Ascending aorta (tissue), 2 donors: ENCODE measurements around the gene PITPNC1. TPM values are rescaled to one million over a fixed set of nuclear protein-coding genes. Genes with fewer than 3 reads are reported as not detected.

ENCODE experiments used
- DNase-seq, 2 donors: peaks; one replicate each; pipeline ENCODE4 v3.0.0-alpha.2; 2019; ENCODE audit warnings: low spot score in 2 of 2
- H3K27ac ChIP-seq, 2 donors: fragments of 200-600 bp; sonication (generic); one replicate each; pipeline ENCODE4 v1.5.1; 2016 to 2017; ENCODE audit warnings: mild to moderate bottlenecking in 1 of 2
- H3K27me3 ChIP-seq: fragments of 200-600 bp; sonication (generic); one replicate; pipeline ENCODE4 v1.5.1; 2017
- H3K36me3 ChIP-seq, 2 donors: fragments of 200-600 bp; sonication (generic); one replicate each; pipeline ENCODE4 v1.5.1; 2016
- H3K4me1 ChIP-seq, 2 donors: fragments of 200-600 bp; sonication (generic); one replicate each; pipeline ENCODE4 v1.5.1; 2016 to 2017; ENCODE audit warnings: mild to moderate bottlenecking in 1 of 2
- H3K4me3 ChIP-seq, 2 donors: fragments of 200-600 bp; sonication (generic); one replicate each; pipeline ENCODE4 v1.5.1; 2016 to 2017; ENCODE audit warnings: mild to moderate bottlenecking in 1 of 2
- H3K9me3 ChIP-seq, 2 donors: fragments of 200-600 bp; sonication (generic); one replicate each; pipeline ENCODE4 v1.5.1; 2016
- intact Hi-C: fragments of 100-400 bp; cut with DNase I; formaldehyde crosslinking; loops from one replicate; pipeline ENCODE4 v1.15.1; 2023
- total RNA-seq: library from RNA; depleted of rRNA; stranded (reverse); fragments of >200 nt; gene quantifications from one replicate; pipeline ENCODE4 v1.1.0, GENCODE V29; 2016
- TF ChIP-seq, protein P1 (sequence below), 3 experiments: fragments of 200-600 bp in 2 of 3; fragments of 450-650 bp in 1 of 3; sonication (generic) in 2 of 3; IDR thresholded peaks; one replicate each; pipeline ENCODE4 v1.5.1; 2016 to 2019; ENCODE audit warnings: antibody characterized with exemption in 3 of 3, mild to moderate bottlenecking in 1 of 3, moderate library complexity in 1 of 3

PITPNC1 gene
- total RNA-seq, 1 donor from 2014 or later: 10.9 TPM

DNA sequence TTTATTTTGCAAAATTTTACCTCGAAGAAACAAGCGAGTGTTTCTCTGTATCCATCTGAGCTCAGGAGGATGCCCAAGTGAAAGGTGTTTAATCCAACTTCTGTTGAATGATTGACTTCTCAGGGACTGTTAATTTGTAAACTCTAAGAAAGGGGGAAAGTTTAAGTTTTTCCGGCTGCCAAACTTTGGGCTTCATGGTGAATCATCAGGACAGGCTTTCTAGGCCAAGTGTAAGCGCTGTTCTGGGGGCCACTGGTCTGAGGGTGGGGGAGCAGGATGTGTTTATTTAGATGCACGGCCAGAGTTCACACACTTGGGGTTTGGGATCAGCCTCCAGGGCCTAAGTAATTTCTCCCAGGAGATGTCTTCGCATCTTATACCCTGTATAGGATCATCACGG lies 110.4 kb downstream of the PITPNC1 start:
- H3K4me3 ChIP-seq: no peak overlapping the region
- intact Hi-C loops: no loop called here
- TF ChIP-seq, protein P1, sequence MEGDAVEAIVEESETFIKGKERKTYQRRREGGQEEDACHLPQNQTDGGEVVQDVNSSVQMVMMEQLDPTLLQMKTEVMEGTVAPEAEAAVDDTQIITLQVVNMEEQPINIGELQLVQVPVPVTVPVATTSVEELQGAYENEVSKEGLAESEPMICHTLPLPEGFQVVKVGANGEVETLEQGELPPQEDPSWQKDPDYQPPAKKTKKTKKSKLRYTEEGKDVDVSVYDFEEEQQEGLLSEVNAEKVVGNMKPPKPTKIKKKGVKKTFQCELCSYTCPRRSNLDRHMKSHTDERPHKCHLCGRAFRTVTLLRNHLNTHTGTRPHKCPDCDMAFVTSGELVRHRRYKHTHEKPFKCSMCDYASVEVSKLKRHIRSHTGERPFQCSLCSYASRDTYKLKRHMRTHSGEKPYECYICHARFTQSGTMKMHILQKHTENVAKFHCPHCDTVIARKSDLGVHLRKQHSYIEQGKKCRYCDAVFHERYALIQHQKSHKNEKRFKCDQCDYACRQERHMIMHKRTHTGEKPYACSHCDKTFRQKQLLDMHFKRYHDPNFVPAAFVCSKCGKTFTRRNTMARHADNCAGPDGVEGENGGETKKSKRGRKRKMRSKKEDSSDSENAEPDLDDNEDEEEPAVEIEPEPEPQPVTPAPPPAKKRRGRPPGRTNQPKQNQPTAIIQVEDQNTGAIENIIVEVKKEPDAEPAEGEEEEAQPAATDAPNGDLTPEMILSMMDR (IDR thresholded peaks at IDR 0.05): no peak

DNA sequence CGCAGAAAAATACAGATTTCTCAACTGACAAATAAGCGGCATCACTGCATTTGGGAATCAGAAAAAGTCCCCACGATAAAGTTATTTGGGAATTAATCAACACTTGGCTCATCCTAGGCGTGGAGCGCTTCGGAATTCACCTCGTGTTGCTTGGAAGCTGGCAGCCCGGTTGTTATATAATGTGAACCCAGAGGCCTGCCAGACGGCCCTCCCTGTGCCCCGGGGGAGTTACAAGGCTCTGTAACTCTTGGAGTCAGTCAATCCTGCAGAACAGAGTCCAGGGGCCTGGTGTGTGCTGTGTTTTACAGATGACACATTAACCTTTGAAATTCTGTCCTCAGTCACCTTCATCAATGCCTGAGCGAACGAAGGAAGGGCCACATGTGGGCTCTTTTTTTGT lies 111.1 kb downstream of the PITPNC1 start:
- DNase-seq: no peak

More for the DNA sequence above, 110.4 kb downstream of the PITPNC1 start:
- Histone ChIP-seq H3K27ac (no peak overlapping the region), H3K4me1 (peaks cover 2 to 4% of the 10 kb centered on the region in 2 donors), H3K36me3 (no peaks in the 10 kb centered on the region), H3K27me3 (no peaks in the 10 kb centered on the region), H3K9me3 (no peaks in the 10 kb centered on the region)
- DNase-seq: no peak

DNA sequence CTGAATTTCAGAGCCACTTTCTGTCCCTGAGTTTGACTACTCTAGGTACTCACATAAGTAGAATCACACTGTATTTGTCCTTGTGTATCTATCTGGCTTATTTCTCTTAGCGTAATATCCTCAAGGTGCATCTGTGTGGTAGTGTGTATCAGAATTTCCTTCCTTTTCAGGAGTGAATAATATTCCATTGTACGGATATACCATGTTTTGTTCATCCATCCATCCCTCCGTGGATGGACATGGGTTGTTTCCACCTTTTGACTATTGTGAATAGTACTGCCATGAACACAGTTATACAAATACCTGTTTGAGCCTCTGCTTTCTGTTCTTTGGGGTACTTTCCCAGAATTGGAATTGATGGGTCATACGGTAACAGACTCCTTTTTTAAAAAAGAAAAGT lies 111.7 kb downstream of the PITPNC1 start:
- Histone ChIP-seq H3K4me3 (no peak overlapping the region), H3K27ac (no peak overlapping the region), H3K9me3 (no peaks in the 10 kb centered on the region), H3K36me3 (no peaks in the 10 kb centered on the region), H3K4me1 (peaks cover 2 to 4% of the 10 kb centered on the region in 2 donors), H3K27me3 (no peaks in the 10 kb centered on the region)
- TF ChIP-seq, protein P1 (IDR thresholded peaks at IDR 0.05): no peak
- intact Hi-C loops: no loop called here
- DNase-seq: no peak

More for the DNA sequence above, 111.1 kb downstream of the PITPNC1 start:
- H3K36me3 ChIP-seq: no peaks in the 10 kb centered on the region
- TF ChIP-seq, protein P1 (IDR thresholded peaks at IDR 0.05): no peak
- H3K4me3 ChIP-seq: no peak overlapping the region
- H3K4me1 ChIP-seq: peaks cover 2 to 4% of the 10 kb centered on the region in 2 donors
- H3K27me3 ChIP-seq: no peaks in the 10 kb centered on the region
- intact Hi-C loops: no loop called here
- no peak overlapping the region for H3K27ac ChIP-seq
- H3K9me3 ChIP-seq: no peaks in the 10 kb centered on the region

DNA sequence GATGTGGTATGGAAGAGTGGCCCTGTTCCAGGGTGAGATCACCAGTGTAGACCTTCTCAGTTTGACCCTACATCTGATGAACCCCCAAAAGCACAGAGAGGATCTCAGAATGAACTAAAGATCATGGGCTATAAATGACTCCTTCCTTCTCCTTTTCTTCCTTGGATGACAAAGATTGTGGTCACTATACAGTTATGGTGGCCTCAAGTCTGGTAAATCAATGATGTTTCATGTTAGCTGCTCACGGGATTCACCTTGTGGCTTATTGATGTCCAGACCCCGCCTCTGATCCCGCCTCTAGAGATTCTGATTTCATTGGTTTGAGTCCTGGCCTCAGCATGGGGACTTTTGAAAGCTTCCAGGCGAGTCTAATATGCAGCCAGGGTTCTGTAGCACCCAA lies 112.2 kb downstream of the PITPNC1 start:
- Histone ChIP-seq H3K27ac (no peak overlapping the region), H3K4me3 (no peak overlapping the region), H3K27me3 (no peaks in the 10 kb centered on the region), H3K9me3 (no peaks in the 10 kb centered on the region), H3K36me3 (no peaks in the 10 kb centered on the region), H3K4me1 (peaks cover 2 to 4% of the 10 kb centered on the region in 2 donors)
- no peak for DNase-seq
- TF ChIP-seq, protein P1 (IDR thresholded peaks at IDR 0.05): no peak
- intact Hi-C loops: no loop called here

DNA sequence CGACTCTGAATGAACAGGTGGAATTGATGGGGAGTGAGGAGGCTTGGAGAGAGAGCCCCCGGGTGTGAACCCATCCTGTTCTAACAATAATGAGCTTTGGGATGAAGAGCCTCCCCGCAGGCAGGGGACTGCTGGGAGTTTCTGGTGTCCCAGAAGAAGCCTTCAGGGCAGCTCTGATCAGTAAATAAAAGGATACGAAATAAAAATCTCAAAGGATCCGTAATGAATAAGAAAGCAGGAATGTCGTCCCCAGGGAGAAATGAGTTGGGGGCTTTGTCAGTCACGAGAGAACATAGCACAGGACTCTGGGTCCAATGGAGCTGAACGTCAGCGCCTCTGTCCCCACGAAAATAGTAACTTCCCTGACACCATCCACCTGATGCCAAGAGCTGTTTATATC lies 113.4 kb downstream of the PITPNC1 start:
- DNase-seq: no peak
- no peaks in the 10 kb centered on the region for H3K27me3 ChIP-seq
- H3K36me3 ChIP-seq: no peaks in the 10 kb centered on the region
- TF ChIP-seq, protein P1 (IDR thresholded peaks at IDR 0.05): no peak
- intact Hi-C loops: no loop called here
- H3K9me3 ChIP-seq: no peaks in the 10 kb centered on the region
- peak overlapping the region; percentile 28 to 37 for H3K4me3 ChIP-seq
- H3K27ac ChIP-seq: peak overlapping the region in 1 of 2 donors; percentile 38
- peaks cover 2 to 4% of the 10 kb centered on the region in 2 donors for H3K4me1 ChIP-seq
